ENCODE results near the gene PRKX.
A peak's percentile ranks its signal among the peaks of the same experiment; 100 is the strongest.
"Not testable (repeated sequence)": the region's sequence is repeated elsewhere in the genome, so short reads cannot be mapped to it uniquely, and the experiment has no call there.

PRKX gene

DNA sequence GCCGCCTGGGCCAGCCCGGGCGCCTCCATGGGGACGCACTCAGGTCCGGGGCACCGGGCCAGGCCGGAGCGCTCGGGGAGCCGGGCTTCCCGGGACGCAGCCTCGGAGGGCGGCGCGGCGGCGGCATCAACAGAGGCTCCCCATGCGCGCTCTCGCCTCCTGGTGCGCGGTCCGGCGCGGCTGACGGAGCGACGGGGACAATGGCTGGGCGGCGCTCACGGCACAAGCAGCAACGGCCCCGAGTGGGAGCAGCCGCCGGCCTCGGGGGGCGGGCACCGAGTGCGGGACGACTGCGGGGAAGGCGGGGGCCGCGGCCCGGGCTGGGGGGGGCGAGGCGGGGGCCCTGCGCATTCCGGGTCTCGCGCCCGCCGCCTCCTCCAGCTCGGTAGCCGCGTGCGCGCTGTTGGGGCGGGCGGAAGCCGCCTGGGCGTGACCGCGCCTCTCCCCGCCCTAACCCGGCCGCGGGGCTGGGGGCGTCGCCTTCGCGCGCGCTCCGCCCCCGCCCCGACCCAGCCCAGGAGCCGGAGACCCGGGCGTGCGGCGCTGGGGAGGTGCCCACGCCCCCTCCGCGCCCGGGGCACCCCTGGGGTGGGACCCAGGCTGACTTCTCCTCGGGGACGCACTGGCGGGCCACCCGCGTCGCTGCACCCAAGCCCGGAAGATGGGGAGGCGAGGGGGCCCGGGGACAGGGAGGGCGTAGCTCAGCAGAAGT, at the start of gene PRKX:
PRKX (minus strand) TSS at position 425 of the 712 bp plus-strand sequence; CDS start at position 29, 396 bp downstream.
- FAIRE-seq (peak; percentile 60), DNase-seq (ENCODE audit: extremely low spot score, insufficient read length, low read depth) (peak; percentile 47)

DNA sequence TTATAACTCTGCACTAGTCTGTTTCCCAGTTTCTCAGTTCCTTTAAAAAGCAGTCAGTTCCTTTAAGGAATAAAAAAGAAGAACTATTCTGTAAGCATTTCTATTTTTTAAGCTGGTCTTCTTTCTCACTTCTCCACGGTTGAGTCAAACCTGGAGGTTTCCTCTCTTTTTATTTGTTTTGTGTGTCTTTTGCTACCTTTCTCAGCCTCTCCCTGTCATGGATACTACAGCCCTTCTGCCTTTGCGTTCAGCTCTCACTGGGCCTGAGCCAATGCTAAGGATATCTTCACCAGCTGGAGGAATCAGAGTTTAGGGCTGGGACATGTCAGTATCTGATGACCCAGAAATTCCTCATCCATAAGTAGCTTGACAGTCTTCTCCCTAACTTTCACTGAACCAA, 49.7 kb upstream of the PRKX start:
- FAIRE-seq, result no peak
- DNase-seq (ENCODE audit: extremely low spot score, insufficient read length, low read depth), result no peak

DNA sequence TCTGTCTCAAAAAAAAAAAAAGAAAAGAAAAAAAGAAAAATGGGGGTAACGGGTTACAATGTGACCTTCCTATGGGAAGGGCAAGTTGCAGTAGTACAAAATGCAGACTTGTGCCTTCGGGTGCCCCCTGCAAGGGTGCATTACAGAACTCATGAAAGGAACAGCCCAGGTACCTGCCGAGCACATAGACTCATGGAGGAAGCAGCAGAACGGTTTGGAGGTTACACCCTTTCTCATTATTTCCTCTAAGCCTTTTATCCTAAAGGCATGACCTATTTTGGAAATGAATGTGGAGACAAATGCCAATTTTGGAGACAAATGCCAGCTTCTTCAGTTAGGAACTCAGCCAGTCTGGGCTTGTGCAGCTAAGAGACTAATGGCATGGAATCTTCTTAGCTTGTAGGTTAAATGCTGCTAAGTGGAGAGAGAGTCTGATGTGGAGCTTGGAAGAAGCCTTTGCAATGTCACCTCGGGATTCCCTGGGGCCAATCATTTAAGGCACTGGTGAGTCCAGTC, 44.1 kb upstream of the PRKX start:
- FAIRE-seq, result no peak

GRCh38 chrX:3748052-3748559, 34.7 kb upstream of the PRKX start:
- FAIRE-seq (no peak), DNase-seq (ENCODE audit: extremely low spot score, insufficient read length, low read depth) (no peak)

More for the DNA sequence above, 44.1 kb upstream of the PRKX start:
- no peak for DNase-seq (ENCODE audit: extremely low spot score, insufficient read length, low read depth)

DNA sequence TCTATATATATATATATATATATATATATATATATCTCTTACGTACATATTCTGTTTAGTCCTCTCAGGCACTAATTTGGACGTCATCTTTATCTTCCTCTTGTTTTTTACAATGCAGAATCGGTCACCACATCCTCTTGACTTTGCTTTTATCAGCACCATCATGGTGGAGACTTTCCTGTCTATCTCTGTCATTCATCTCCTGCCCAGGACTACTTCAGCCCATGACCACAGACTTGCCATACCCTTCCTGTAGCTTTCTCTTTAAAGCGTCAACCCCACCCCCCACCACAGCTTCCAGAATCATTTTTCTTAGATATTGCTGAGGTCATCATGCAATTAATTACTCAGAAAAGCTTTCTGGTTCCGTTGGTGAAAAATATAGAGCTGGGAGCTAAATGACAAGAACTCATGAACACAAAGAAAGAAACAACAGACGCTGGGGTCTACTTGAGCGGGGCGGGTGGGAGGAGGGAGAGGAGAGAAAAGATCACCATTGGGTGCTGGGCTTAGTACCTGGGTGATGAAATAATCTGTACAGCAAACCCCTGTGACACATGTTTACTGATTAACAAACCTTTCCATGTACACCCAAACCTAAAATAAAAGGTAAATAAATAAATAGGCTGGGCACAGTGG, 30.5 kb upstream of the PRKX start:
- DNase-seq (ENCODE audit: extremely low spot score, insufficient read length, low read depth) (no peak), FAIRE-seq (no peak)

- DNase-seq (ENCODE audit: extremely low spot score, insufficient read length, low read depth); FAIRE-seq: not testable (repeated sequence)
Measured at GRCh38 chrX:3740946-3741345, 27.5 kb upstream of the PRKX start.

- DNase-seq (ENCODE audit: extremely low spot score, insufficient read length, low read depth) (no peak), FAIRE-seq (no peak)
Measured at GRCh38 chrX:3738509-3738908, 25.1 kb upstream of the PRKX start.

GRCh38 chrX:3736536-3736935, 23.1 kb upstream of the PRKX start:
- not testable (repeated sequence) for DNase-seq (ENCODE audit: extremely low spot score, insufficient read length, low read depth); FAIRE-seq

DNA sequence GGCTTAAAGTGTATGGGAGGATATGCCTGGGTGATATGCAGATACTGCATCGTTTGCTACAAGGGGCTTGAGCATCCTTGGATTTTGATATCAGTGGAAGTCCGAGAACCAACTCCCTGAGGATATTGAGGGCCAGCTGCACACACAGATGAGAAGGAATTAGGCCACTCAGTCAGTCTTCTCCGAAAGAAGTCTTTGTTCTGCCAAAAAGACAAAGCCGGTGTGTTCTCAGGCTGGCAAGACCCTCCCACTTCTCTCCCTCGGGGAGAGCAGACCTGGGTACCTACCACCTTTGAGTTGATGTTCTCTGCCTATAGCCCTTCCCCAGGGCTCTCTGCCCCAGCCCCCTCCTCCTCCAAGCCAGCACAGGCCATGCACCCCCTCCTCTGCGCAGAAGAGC, 22.4 kb upstream of the PRKX start:
- DNase-seq (ENCODE audit: extremely low spot score, insufficient read length, low read depth); FAIRE-seq: not testable (repeated sequence)

DNA sequence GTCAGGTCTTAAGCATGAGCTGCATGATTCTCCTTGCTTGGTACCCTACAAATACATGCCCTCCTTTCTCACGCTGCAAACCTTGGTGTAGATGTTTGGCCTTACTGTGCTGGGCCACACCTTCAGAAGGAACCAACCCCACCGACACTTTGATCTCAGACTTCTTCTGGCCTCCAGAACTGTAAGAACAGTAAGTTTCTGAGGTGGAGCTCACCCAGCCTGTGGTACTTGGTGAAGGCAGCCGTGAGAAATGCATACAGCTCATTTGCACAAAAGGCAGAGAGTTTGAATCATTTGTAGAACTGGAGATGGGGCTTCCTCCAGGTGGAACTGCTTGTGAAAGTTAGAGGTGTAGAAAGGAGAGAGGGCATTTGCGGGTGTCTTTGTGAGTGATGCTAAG, 21.0 kb upstream of the PRKX start:
- not testable (repeated sequence) for DNase-seq (ENCODE audit: extremely low spot score, insufficient read length, low read depth); FAIRE-seq

- FAIRE-seq, result no peak
Measured at GRCh38 chrX:3733043-3733430, 19.6 kb upstream of the PRKX start.

GRCh38 chrX:3732326-3733042, 19.0 kb upstream of the PRKX start:
- FAIRE-seq; DNase-seq (ENCODE audit: extremely low spot score, insufficient read length, low read depth): not testable (repeated sequence)

More at GRCh38 chrX:3733043-3733430, 19.6 kb upstream of the PRKX start:
- DNase-seq (ENCODE audit: extremely low spot score, insufficient read length, low read depth), result no peak

DNA sequence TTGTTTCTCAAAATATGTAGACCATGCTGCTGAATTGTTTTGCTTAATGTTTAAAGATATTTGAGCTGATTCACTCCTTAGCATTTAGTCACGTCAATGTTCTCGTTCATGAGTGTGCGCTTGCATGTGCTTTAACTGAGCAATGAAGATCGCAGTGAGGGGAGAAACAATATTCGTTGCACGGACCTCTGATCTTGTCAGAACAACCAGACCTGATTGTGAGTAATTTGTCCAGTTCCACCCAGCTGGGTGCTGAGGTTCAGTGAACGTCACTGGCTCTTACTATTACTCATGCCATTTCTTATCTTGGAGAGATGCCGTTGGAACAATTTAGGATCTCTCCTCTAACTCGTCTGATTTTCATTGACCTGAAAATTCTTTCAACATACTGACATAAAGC, 15.0 kb upstream of the PRKX start:
- DNase-seq (ENCODE audit: extremely low spot score, insufficient read length, low read depth) (no peak), FAIRE-seq (no peak)

DNA sequence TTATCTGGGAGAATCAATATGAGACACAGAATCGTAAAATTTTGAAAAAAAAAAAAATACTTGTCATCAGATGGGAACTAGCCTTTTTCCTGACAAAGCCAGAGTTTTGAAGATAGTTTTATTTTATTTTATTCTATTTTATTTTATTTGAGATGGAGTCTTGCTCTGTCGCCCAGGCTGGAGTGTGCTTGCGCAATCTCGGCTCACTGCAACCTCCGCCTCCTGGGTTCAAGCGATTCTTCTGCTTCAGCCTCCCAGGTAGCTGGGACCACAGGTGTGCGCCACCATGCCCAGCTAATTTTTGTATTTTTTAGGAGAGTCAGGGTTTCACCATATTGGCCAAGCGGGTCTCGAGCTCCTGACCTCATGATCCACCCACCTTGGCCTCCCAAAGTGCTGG, 10.0 kb upstream of the PRKX start:
- DNase-seq (ENCODE audit: extremely low spot score, insufficient read length, low read depth); FAIRE-seq: not testable (repeated sequence)

- FAIRE-seq (no peak), DNase-seq (ENCODE audit: extremely low spot score, insufficient read length, low read depth) (no peak)
Measured at GRCh38 chrX:3717742-3718420, 4.4 kb upstream of the PRKX start.

DNA sequence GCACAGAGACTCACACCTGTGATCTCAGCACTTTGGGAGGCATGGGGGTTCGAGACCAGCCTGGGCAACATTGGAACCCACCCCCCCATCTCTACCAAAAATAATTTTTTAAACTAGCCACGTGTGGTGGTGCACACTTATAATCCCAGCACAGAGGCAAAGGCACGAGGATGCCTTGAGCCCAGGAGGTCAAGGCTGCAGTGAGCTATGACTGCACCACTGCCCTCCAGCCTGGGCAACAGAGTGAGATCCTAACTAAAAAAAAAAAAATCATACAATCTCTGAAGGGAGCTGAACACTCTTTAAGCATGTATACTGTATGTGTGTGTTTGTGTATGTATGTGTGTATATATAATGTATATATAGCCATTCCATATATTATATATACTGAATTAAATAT, 2.5 kb upstream of the PRKX start:
- no peak for FAIRE-seq
- DNase-seq (ENCODE audit: extremely low spot score, insufficient read length, low read depth), result no peak

GRCh38 chrX:3714706-3715479, 1.4 kb upstream of the PRKX start:
- DNase-seq (ENCODE audit: extremely low spot score, insufficient read length, low read depth); FAIRE-seq: not testable (repeated sequence)

- FAIRE-seq, result no peak
- no peak for DNase-seq (ENCODE audit: extremely low spot score, insufficient read length, low read depth)
Measured at GRCh38 chrX:3713937-3714434, 537 bp upstream of the PRKX start.

GRCh38 chrX:3712870-3713224, 602 bp downstream of the PRKX start:
- no peak for DNase-seq (ENCODE audit: extremely low spot score, insufficient read length, low read depth)

More at GRCh38 chrX:3712870-3713224, 602 bp downstream of the PRKX start:
- FAIRE-seq, result no peak

Data from GM18507 (cell line).